GM12878 (cell line): ENCODE results near the gene CCDC78. TPM values are rescaled to one million over a fixed set of nuclear protein-coding genes. Genes with fewer than 3 reads are reported as not detected.

Experiments used
- ATF7 ChIP-seq: fragments of 450-650 bp; IDR thresholded peaks from 2 replicates; pipeline ENCODE4 v1.6.1; 2016; ENCODE audit warnings: low read depth, mild to moderate bottlenecking
- CEBPB ChIP-seq, 2 experiments: fragments of 150-350 bp in 1 of 2; IDR thresholded peaks; 2 replicates each; pipeline ENCODE4 v1.6.1; 2012 to 2014; ENCODE audit warnings: low read depth in 2 of 2, low read length in 2 of 2, borderline replicate concordance in 1 of 2, inconsistent platforms in 1 of 2
- CREM ChIP-seq: IDR thresholded peaks from 2 replicates; pipeline ENCODE4 v1.6.1; 2014; ENCODE audit warnings: antibody characterized with exemption, low read depth
- GATAD2B ChIP-seq: fragments of 450-650 bp; conservative IDR thresholded peaks from 2 replicates; pipeline ENCODE4 v1.6.1; 2017; ENCODE audit warnings: low read depth, mild to moderate bottlenecking, moderate library complexity
- JUND ChIP-seq: IDR thresholded peaks from 2 replicates; pipeline ENCODE4 v1.6.1; 2012; ENCODE audit warnings: low read depth, mild to moderate bottlenecking, low read length, improper control_type of control experiment, moderate library complexity
- MXI1 ChIP-seq: fragments of 150-350 bp; IDR thresholded peaks from 2 replicates; pipeline ENCODE4 v1.6.1; 2011; ENCODE audit warnings: low read depth, mild to moderate bottlenecking, inconsistent platforms, low read length, improper control_type of control experiment
- NRF1 ChIP-seq: conservative IDR thresholded peaks from 2 replicates; pipeline ENCODE4 v1.6.1; 2011; ENCODE audit warnings: mild to moderate bottlenecking, low read depth, low read length, improper control_type of control experiment
- PAX5 ChIP-seq: IDR thresholded peaks from 2 replicates; pipeline ENCODE4 v1.6.1; 2011; ENCODE audit warnings: low read depth, low read length, borderline replicate concordance
- POLR2A ChIP-seq: IDR thresholded peaks from 2 replicates; pipeline ENCODE4 v1.6.1; 2011; ENCODE audit warnings: low read depth, mild to moderate bottlenecking, low read length
- POLR2AphosphoS5 ChIP-seq: IDR thresholded peaks from 2 replicates; pipeline ENCODE4 v1.6.1; 2011; ENCODE audit warnings: mild to moderate bottlenecking, low read length, inconsistent platforms
- RUNX3 ChIP-seq: IDR thresholded peaks from 2 replicates; pipeline ENCODE4 v1.6.1; 2012; ENCODE audit warnings: low read length, inconsistent platforms
- SMARCA5 ChIP-seq: fragments of 450-650 bp; IDR thresholded peaks from 2 replicates; pipeline ENCODE4 v1.6.1; 2017; ENCODE audit warnings: mild to moderate bottlenecking
- SMC3 ChIP-seq: IDR thresholded peaks from 2 replicates; pipeline ENCODE4 v1.6.1; 2011; ENCODE audit warnings: low read length, improper control_type of control experiment, borderline replicate concordance
- SRF ChIP-seq, 2 experiments: IDR thresholded peaks; 2 replicates each; pipeline ENCODE4 v1.6.1; 2011; ENCODE audit warnings: low read depth in 2 of 2, low read length in 2 of 2, mild to moderate bottlenecking in 1 of 2, moderate library complexity in 1 of 2
- TCF7 ChIP-seq: IDR thresholded peaks from 2 replicates; pipeline ENCODE4 v1.6.1; 2014; ENCODE audit warnings: antibody characterized with exemption, borderline replicate concordance
- YBX1 ChIP-seq: fragments of 450-650 bp; IDR thresholded peaks from 2 replicates; pipeline ENCODE4 v1.6.1; 2016; ENCODE audit warnings: antibody characterized with exemption
- ZNF622 ChIP-seq: fragments of 450-650 bp; IDR thresholded peaks from 2 replicates; pipeline ENCODE4 v1.6.1; 2017; ENCODE audit warnings: mild to moderate bottlenecking, inconsistent platforms
- polyA plus RNA-seq, 11 experiments: library from polyadenylated mRNA; depleted of rRNA in 4 of 11; unstranded in 6 of 11; stranded (reverse) in 5 of 11; fragments of >200 nt; fragmentation: Nextera tagmentation in 4 of 11; fragmentation: Illumina TruSeq in 1 of 11; extraction: Ambion mirVana in 4 of 11; extraction: Trizol in 1 of 11; gene quantifications; 1 replicate in 1 of 11; 2 replicates in 10 of 11; pipeline versions ENCODE4 v1.2.1 to v1.2.3, GENCODE V29; 2011 to 2016; ENCODE audit warnings: inconsistent platforms in 2 of 11, missing spikeins in 2 of 11, low read depth in 1 of 11
- total RNA-seq, 4 experiments: library from RNA; depleted of rRNA in 3 of 4; stranded (reverse); fragments of >200 nt in 3 of 4; fragmentation: Illumina TruSeq in 1 of 4; extraction: Trizol in 1 of 4; gene quantifications; 2 replicates each; pipeline versions ENCODE4 v1.2.1 to v1.2.3, GENCODE V29; 2013 to 2021
- TF ChIP-seq, protein P1 (sequence below): fragments of 450-650 bp; IDR thresholded peaks from 2 replicates; pipeline ENCODE4 v1.6.1; 2017; ENCODE audit warnings: low read depth, mild to moderate bottlenecking, moderate library complexity
- TF ChIP-seq, protein P2 (sequence below), 3 experiments: IDR thresholded peaks in 2 of 3; conservative IDR thresholded peaks in 1 of 3; 2 replicates each; pipeline ENCODE4 v1.5.1; 2011; ENCODE audit warnings: low read depth in 3 of 3, low read length in 3 of 3, mild to moderate bottlenecking in 3 of 3, control low read depth in 2 of 3, moderate library complexity in 2 of 3, inconsistent platforms in 1 of 3, mixed read lengths in 1 of 3; ENCODE audit not compliant: control insufficient read depth in 2 of 3, insufficient read depth in 1 of 3; ENCODE audit errors: extremely low read depth in 1 of 3
- TF ChIP-seq, protein P3 (sequence below): IDR thresholded peaks from 2 replicates; pipeline ENCODE4 v1.6.1; 2012; ENCODE audit warnings: low read depth, low read length, improper control_type of control experiment
- TF ChIP-seq, protein P4 (sequence below): IDR thresholded peaks from 2 replicates; pipeline ENCODE4 v1.6.1; 2012; ENCODE audit warnings: low read depth, low read length, improper control_type of control experiment

CCDC78 gene
- total and polyA plus RNA-seq, 10 of the 15 experiments (the other 5 are each of a cell fraction or from before 2014, with no cell fraction given), result 0.10 to 26.2 (median 5.4) TPM

DNA sequence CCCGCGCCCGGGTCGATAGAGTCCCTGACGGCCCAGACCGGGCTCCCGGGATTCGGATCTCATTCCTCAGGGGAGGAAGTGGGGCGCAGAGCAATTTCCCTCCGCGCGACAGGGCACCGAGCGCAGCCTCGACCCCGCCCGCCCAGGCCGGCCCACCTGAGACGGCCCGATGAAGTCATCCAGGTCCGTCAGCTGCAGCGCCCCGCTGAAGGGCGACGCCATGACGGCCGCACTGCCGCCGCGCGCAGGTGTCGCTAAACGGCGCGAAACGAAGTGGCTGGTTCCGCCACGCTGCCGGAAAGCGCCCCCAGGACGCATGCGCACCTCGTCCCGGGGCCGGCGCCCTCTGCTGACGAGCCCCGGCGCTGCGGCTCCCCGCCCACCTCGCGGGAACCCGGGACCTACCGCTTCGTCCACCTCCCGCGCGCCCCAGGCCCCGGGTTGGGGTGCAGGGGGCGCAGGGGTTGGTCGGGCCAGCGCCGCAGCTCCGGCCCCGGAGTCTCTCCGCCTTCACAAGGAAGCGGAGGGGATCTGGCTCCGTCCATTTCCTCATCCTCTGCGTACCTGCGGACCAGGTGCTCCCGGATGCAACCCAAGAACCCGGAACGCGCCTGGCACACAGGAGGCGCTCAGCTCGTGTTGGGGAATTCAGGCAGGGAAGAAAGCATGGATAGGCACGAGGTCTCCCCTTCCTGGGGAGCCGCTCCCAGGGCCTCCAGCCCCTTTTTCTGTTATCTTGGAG is 14.7 kb upstream of the CCDC78 start, which contains the start of gene CIAO3 (continued):
- TF ChIP-seq SRF (IDR thresholded peaks at IDR 0.05; ENCODE audit: low read depth in 2 of 2, low read length in 2 of 2) (peak in 1 of 2 experiments; percentile 68; a peak in 2 of 4 replicates), CEBPB (IDR thresholded peaks at IDR 0.05; ENCODE audit: borderline replicate concordance in 1 of 2, low read depth in 2 of 2, low read length in 2 of 2) (no peak), GATAD2B (peak; percentile 95), PAX5 (peak; percentile 48; the same call in 1 of the 2 replicates), POLR2A (peak; percentile 84), YBX1 (no peak), TCF7 (no peak), NRF1 (peak; percentile 82), RUNX3 (0 out of 2 replicates have a peak, but pooled peaks have one; percentile 16), ATF7 (peak; percentile 81; the same call in 1 of the 2 replicates), JUND (peak; percentile 66; the same call in 1 of the 2 replicates), SMC3 (peak; percentile 29; the same call in 1 of the 2 replicates), CREM (peak; percentile 97), MXI1 (peak; percentile 90), POLR2AphosphoS5 (peak; percentile 51; the same call in 1 of the 2 replicates), ZNF622 (no peak), SMARCA5 (peak; percentile 91; the same call in 1 of the 2 replicates)
- TF ChIP-seq, protein P1, sequence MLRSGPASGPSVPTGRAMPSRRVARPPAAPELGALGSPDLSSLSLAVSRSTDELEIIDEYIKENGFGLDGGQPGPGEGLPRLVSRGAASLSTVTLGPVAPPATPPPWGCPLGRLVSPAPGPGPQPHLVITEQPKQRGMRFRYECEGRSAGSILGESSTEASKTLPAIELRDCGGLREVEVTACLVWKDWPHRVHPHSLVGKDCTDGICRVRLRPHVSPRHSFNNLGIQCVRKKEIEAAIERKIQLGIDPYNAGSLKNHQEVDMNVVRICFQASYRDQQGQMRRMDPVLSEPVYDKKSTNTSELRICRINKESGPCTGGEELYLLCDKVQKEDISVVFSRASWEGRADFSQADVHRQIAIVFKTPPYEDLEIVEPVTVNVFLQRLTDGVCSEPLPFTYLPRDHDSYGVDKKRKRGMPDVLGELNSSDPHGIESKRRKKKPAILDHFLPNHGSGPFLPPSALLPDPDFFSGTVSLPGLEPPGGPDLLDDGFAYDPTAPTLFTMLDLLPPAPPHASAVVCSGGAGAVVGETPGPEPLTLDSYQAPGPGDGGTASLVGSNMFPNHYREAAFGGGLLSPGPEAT, result peak; percentile 46; the same call in 1 of the 2 replicates
- TF ChIP-seq, protein P2, sequence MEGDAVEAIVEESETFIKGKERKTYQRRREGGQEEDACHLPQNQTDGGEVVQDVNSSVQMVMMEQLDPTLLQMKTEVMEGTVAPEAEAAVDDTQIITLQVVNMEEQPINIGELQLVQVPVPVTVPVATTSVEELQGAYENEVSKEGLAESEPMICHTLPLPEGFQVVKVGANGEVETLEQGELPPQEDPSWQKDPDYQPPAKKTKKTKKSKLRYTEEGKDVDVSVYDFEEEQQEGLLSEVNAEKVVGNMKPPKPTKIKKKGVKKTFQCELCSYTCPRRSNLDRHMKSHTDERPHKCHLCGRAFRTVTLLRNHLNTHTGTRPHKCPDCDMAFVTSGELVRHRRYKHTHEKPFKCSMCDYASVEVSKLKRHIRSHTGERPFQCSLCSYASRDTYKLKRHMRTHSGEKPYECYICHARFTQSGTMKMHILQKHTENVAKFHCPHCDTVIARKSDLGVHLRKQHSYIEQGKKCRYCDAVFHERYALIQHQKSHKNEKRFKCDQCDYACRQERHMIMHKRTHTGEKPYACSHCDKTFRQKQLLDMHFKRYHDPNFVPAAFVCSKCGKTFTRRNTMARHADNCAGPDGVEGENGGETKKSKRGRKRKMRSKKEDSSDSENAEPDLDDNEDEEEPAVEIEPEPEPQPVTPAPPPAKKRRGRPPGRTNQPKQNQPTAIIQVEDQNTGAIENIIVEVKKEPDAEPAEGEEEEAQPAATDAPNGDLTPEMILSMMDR (IDR thresholded peaks at IDR 0.05 in 2 of 3, conservative IDR thresholded peaks at IDR 0.05 in 1 of 3; ENCODE audit: control insufficient read depth in 2 of 3, extremely low read depth in 1 of 3, insufficient read depth in 1 of 3, low read depth in 3 of 3, low read length in 3 of 3), result peak; percentile 85 to 99 (median 94); a peak in 5 of 6 replicates
- TF ChIP-seq, protein P3, sequence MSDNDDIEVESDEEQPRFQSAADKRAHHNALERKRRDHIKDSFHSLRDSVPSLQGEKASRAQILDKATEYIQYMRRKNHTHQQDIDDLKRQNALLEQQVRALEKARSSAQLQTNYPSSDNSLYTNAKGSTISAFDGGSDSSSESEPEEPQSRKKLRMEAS, result peak; percentile 75
- TF ChIP-seq, protein P4, sequence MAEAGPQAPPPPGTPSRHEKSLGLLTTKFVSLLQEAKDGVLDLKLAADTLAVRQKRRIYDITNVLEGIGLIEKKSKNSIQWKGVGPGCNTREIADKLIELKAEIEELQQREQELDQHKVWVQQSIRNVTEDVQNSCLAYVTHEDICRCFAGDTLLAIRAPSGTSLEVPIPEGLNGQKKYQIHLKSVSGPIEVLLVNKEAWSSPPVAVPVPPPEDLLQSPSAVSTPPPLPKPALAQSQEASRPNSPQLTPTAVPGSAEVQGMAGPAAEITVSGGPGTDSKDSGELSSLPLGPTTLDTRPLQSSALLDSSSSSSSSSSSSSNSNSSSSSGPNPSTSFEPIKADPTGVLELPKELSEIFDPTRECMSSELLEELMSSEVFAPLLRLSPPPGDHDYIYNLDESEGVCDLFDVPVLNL, result peak; percentile 53; the same call in 1 of the 2 replicates
